ENCODE data around the gene PLSCR3.

PLSCR3 gene

GRCh38 chr17:7380855-7381683, 13.3 kb downstream of the PLSCR3 start, which contains the start of gene TNK1:
TNK1 (plus strand) TSS chr17:7381089; CDS start chr17:7382927, 1,838 bp downstream.
- TF ChIP-seq PATZ1 (CRISPR knock-in tag; IDR thresholded peaks at IDR 0.05; ENCODE audit: borderline replicate concordance), result no peak
- TF ChIP-seq TSHZ2 (CRISPR knock-in tag; IDR thresholded peaks at IDR 0.05), result no peak
- TF ChIP-seq ZFP3 (CRISPR knock-in tag; IDR thresholded peaks at IDR 0.05), result no peak
- no peak for TF ChIP-seq ZNF8 (CRISPR knock-in tag; IDR thresholded peaks at IDR 0.05)
- TF ChIP-seq TOX (CRISPR knock-in tag; IDR thresholded peaks at IDR 0.05; ENCODE audit: borderline replicate concordance), result no peak
- no peak for TF ChIP-seq ARNTL (CRISPR knock-in tag; IDR thresholded peaks at IDR 0.05; ENCODE audit: borderline replicate concordance, low read depth)
- no peak for TF ChIP-seq ZNF565 (CRISPR knock-in tag; conservative IDR thresholded peaks at IDR 0.05; ENCODE audit: low read depth)
- no peak for TF ChIP-seq ZC3H10 (CRISPR knock-in tag; IDR thresholded peaks at IDR 0.05)
- TF ChIP-seq TCF4 (CRISPR knock-in tag; IDR thresholded peaks at IDR 0.05; ENCODE audit: borderline replicate concordance), result no peak
- TF ChIP-seq PPARA (CRISPR knock-in tag; IDR thresholded peaks at IDR 0.05; ENCODE audit: borderline replicate concordance), result no peak
- TF ChIP-seq OSR1 (CRISPR knock-in tag; IDR thresholded peaks at IDR 0.05), result no peak
- TF ChIP-seq RARB (CRISPR knock-in tag; IDR thresholded peaks at IDR 0.05), result no peak
- TF ChIP-seq BACH2 (CRISPR knock-in tag; IDR thresholded peaks at IDR 0.05; ENCODE audit: borderline replicate concordance), result no peak
- no peak for TF ChIP-seq SNAI2 (CRISPR knock-in tag; IDR thresholded peaks at IDR 0.05)
- TF ChIP-seq CSDC2 (CRISPR knock-in tag; IDR thresholded peaks at IDR 0.05), result no peak
- TF ChIP-seq ZNF70 (CRISPR knock-in tag; IDR thresholded peaks at IDR 0.05), result no peak
- TF ChIP-seq, protein P1, sequence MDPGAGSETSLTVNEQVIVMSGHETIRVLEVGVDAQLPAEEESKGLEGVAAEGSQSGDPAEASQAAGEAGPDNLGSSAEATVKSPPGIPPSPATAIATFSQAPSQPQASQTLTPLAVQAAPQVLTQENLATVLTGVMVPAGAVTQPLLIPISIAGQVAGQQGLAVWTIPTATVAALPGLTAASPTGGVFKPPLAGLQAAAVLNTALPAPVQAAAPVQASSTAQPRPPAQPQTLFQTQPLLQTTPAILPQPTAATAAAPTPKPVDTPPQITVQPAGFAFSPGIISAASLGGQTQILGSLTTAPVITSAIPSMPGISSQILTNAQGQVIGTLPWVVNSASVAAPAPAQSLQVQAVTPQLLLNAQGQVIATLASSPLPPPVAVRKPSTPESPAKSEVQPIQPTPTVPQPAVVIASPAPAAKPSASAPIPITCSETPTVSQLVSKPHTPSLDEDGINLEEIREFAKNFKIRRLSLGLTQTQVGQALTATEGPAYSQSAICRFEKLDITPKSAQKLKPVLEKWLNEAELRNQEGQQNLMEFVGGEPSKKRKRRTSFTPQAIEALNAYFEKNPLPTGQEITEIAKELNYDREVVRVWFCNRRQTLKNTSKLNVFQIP (CRISPR knock-in tag; IDR thresholded peaks at IDR 0.05; ENCODE audit: borderline replicate concordance, low read depth), result no peak
- TF ChIP-seq CSRNP3 (CRISPR knock-in tag; IDR thresholded peaks at IDR 0.05), result no peak
- peak; percentile 12; the same call in 2 of the 3 replicates for ATAC-seq

DNA sequence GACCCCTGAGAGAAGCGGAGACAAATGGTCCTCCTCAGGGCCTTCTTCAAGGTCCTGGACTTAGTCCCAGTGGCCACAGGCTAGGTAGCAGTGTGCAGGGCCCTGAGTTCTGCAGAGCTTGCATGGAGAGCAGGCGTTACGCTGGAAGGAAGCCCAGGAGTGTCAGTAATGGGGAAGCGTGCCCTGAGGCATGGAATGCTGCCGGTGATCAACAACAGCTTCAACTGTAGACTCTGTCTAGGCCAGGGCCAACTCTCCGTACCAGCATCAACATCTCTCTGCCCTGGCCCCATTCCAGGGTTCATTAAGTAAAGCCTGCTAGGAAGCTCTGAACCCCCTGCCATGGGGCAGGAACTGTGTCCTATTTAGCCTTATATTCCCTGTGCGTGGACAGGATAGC, 14.0 kb downstream of the PLSCR3 start:
- no peak for ATAC-seq
- TF ChIP-seq, protein P1 (CRISPR knock-in tag; IDR thresholded peaks at IDR 0.05; ENCODE audit: borderline replicate concordance, low read depth), result no peak

DNA sequence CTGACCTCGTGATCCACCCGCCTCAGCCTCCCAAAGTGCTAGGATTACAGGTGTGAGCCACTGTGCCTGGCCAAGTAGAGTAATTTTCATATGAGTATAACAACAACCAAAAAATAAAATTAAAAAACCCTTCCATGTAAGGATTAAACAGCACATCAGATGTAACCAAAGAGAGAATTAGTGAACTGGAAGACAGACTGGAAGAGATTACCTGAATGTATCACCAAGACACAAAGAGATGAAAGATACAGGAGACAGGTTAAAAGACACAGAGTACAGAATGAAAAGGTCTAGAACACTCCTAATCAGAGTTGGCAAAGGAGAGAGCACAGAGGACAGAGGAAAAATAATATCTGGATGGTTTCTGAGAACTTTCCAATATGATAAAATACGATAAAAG, 15.2 kb downstream of the PLSCR3 start:
- ATAC-seq, result no peak
- TF ChIP-seq GLIS3 (CRISPR knock-in tag; IDR thresholded peaks at IDR 0.05), result no peak
- no peak for TF ChIP-seq ZC3H10 (CRISPR knock-in tag; IDR thresholded peaks at IDR 0.05)
- no peak for TF ChIP-seq ZNF70 (CRISPR knock-in tag; IDR thresholded peaks at IDR 0.05)
- peak; percentile 98 for TF ChIP-seq ZFP30 (CRISPR knock-in tag; IDR thresholded peaks at IDR 0.05)
